Heart left ventricle (tissue), 16 donors: ENCODE results near the gene STRIP1. TPM values are rescaled to one million over a fixed set of nuclear protein-coding genes. Genes with fewer than 3 reads are reported as not detected.

Experiments used
- ATAC-seq, 4 donors: fragments of 200-7000 bp; cut with Tn5 transposase; one replicate each; pipeline ENCODE4 v1.9.1; 2020 to 2022; ENCODE audit warnings: moderate library complexity in 4 of 4, mild to moderate bottlenecking in 3 of 4, moderate number of reproducible peaks in 1 of 4
- DNase-seq, 5 donors: peaks; one replicate each; pipeline ENCODE4 v3.0.0-alpha.2; 2020
- H3K27ac ChIP-seq, 12 donors: fragments of 200-600 bp; sonication (generic) in 4 of 12; one replicate each; pipeline versions ENCODE4 v1.5.0 to v1.8.0; 2016 to 2022; ENCODE audit warnings: mild to moderate bottlenecking in 2 of 12
- H3K27me3 ChIP-seq, 9 donors: fragments of 200-600 bp; sonication (generic) in 2 of 9; one replicate each; pipeline versions ENCODE4 v1.5.1 to v1.8.0; 2016 to 2022; ENCODE audit warnings: mild to moderate bottlenecking in 3 of 9
- H3K36me3 ChIP-seq, 9 donors: fragments of 200-600 bp; sonication (generic) in 2 of 9; one replicate each; pipeline versions ENCODE4 v1.5.0 to v1.8.0; 2018 to 2022; ENCODE audit warnings: mild to moderate bottlenecking in 2 of 9
- H3K4me1 ChIP-seq, 12 donors: fragments of 200-600 bp; sonication (generic) in 4 of 12; one replicate each; pipeline versions ENCODE4 v1.5.0 to v1.8.0; 2016 to 2022; ENCODE audit warnings: mild to moderate bottlenecking in 3 of 12
- H3K4me3 ChIP-seq, 12 donors: fragments of 200-600 bp; sonication (generic) in 4 of 12; one replicate each; pipeline versions ENCODE4 v1.5.0 to v1.8.0; 2017 to 2022; ENCODE audit warnings: mild to moderate bottlenecking in 9 of 12, moderate library complexity in 4 of 12
- H3K9me3 ChIP-seq, 12 donors: fragments of 200-600 bp; sonication (generic) in 4 of 12; one replicate each; pipeline versions ENCODE4 v1.5.0 to v1.8.0; 2016 to 2022; ENCODE audit warnings: mild to moderate bottlenecking in 1 of 12
- POLR2A ChIP-seq, 2 donors: fragments of 450-650 bp; IDR thresholded peaks; one replicate each; pipeline ENCODE4 v1.6.1; 2017; ENCODE audit warnings: antibody characterized with exemption in 2 of 2, mild to moderate bottlenecking in 2 of 2, moderate library complexity in 2 of 2
- WGBS, 4 donors: extraction: QIAGEN DNeasy Blood & Tissue Kit in 2 of 4; methylation state at CpG; one replicate each; pipeline versions ENCODE4 v1.1.5 to v1.1.7; 2013 to 2018; 5-methylcytosine and 5-hydroxymethylcytosine counted together
- intact Hi-C, 10 donors: fragments of 100-400 bp; cut with DNase I; formaldehyde crosslinking; loops; one replicate each; pipeline versions ENCODE4 v1.11.1 to v1.14.2; 2022
- polyA plus RNA-seq, 2 donors: library from polyadenylated mRNA; stranded (reverse); fragments of 200-250 nt; gene quantifications; one replicate each; pipeline ENCODE4 v1.2.3, GENCODE V29; 2013
- total RNA-seq, 9 donors: library from RNA; depleted of rRNA in 2 of 9; stranded (reverse); fragments of >200 nt in 2 of 9; fragmentation: NEBNext Ultra II Directional in 3 of 9; extraction: Animal tissue kit (Norgen Biotek cat#: 25700) in 3 of 9; gene quantifications; one replicate each; pipeline versions ENCODE4 v1.1.0 to v1.2.4, GENCODE V29; 2016 to 2023
- TF ChIP-seq, protein P1 (sequence below), 12 donors: fragments of 200-600 bp; sonication (generic) in 4 of 12; IDR thresholded peaks; one replicate each; pipeline versions ENCODE4 v1.5.0 to v1.8.0; 2018 to 2022; ENCODE audit warnings: antibody characterized with exemption in 12 of 12, mild to moderate bottlenecking in 5 of 12
- donor health status: ischemic (EF 13 %, LVEDD 7.1; RV severe dilation, severe dysfunction).
- donor health status: healthy with polysubstance abuse.
- donor health status: DM: no; HTN: yes; CAD: no.
- donor health status: DM: no; HTN: no; CAD: no.
- donor health status: ischemic (EF 25% LVEDD 6.9; RV normal size, moderate dysfunction).
- donor health status: ischemic (EF 25% LVEDD 5.7; RV mildly dilated, moderate dysfunction).
- donor health status: healthy.
- donor health status: DM: yes; HTN: yes; CAD: no.
- donor health status: ischemic (EF 35%, LVEDD 5.7; RV mildly dilated, moderate dysfunction).
- donor health status: nonischemic (EF 11% LVEDD 7.7; RV severe dilation, severe dysfunction).
- donor health status: DM: yes; HTN: yes; CAD: no.
- donor health status: PGD.
- donor health status: ischemic (EF 29% LVEDD 5.4; RV normal size, mild dysfunction).
- donor health status: nonischemic (EF 23%, LVEDD 6.1; RV moderate dilation, normal function).

Gene STRIP1
- total and polyA plus RNA-seq, 11 donors = 7.8 to 22.8 (median 19.0) TPM

DNA sequence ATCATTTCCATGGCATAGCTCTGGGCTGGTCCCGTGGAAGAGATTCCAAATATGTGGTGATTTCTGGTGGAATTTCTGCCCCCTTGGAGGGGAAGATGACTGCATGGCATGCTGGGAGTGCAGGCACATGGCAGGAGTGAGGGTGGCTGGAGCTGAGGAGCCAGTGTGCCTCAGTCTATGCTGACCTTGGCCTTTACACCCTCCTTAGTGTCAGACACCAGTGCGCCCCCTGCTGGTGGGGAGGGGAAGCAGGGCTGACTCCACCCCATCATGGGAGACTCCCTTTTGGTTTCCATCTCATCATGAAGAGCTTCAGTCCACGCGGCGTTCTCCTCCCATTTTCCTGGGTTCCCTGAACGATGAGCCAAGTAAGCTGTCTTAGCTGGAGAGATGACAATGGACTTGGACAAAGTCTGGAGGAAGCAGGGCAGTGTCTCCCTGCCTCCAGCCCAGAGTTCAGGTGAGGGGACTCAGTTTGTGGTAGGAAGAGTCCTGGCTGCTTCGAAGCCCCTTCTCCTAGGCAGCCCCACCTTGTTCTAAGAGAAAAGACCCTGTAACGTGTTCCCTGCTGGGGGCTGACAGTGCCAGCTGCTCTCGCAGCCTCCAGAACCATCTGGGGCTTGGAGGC is 25.7 kb downstream of the STRIP1 start:
- no peak for TF ChIP-seq POLR2A (IDR thresholded peaks at IDR 0.05)
- TF ChIP-seq, protein P1, sequence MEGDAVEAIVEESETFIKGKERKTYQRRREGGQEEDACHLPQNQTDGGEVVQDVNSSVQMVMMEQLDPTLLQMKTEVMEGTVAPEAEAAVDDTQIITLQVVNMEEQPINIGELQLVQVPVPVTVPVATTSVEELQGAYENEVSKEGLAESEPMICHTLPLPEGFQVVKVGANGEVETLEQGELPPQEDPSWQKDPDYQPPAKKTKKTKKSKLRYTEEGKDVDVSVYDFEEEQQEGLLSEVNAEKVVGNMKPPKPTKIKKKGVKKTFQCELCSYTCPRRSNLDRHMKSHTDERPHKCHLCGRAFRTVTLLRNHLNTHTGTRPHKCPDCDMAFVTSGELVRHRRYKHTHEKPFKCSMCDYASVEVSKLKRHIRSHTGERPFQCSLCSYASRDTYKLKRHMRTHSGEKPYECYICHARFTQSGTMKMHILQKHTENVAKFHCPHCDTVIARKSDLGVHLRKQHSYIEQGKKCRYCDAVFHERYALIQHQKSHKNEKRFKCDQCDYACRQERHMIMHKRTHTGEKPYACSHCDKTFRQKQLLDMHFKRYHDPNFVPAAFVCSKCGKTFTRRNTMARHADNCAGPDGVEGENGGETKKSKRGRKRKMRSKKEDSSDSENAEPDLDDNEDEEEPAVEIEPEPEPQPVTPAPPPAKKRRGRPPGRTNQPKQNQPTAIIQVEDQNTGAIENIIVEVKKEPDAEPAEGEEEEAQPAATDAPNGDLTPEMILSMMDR (IDR thresholded peaks at IDR 0.05) = peak; percentile 42 to 82 (median 64)
- DNase-seq (peak in 2 of 5 donors; percentile 49 to 73), ATAC-seq (no peak)
- no peak overlapping the region for H3K27ac ChIP-seq
- no peak overlapping the region for H3K4me3 ChIP-seq
- 87 to 94% (median 90%) methylated on average over 8 to 9 of the region's 9 CpGs for WGBS, 4 donors
- intact Hi-C loops = no loop called here
- H3K9me3 ChIP-seq = no peaks in the 10 kb centered on the region
- peaks cover 0 to 46% (median 38%) of the 10 kb centered on the region in 9 donors for H3K36me3 ChIP-seq
- peaks cover 0 to 12% (median 0%) of the 10 kb centered on the region in 12 donors for H3K4me1 ChIP-seq
- H3K27me3 ChIP-seq = no peaks in the 10 kb centered on the region

DNA sequence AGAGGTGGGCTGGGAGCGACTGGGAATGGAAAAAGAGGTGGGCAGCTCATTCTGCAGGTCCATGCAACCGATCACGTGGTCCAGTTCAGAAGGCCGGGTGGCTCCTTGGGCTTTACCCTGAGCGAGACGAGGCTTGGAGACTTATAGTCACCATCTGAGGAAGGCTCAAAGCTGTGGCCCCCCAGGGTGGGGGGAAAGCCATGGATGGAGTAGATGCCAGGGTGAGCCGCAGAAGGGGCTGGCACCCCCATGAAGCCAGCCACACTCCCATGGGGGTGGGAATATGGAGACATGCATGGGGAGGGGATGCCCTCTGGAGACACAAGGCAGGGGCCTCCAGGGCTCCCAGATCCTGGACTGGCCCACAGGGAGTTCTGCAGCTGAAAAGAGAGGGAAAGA is 26.2 kb downstream of the STRIP1 start:
- Histone ChIP-seq H3K36me3 (peaks cover 0 to 41% (median 33%) of the 10 kb centered on the region in 9 donors), H3K4me3 (no peak overlapping the region), H3K9me3 (no peaks in the 10 kb centered on the region), H3K27ac (no peak overlapping the region), H3K4me1 (peaks cover 0 to 12% (median 0%) of the 10 kb centered on the region in 12 donors), H3K27me3 (no peaks in the 10 kb centered on the region)
- 95 to 97% (median 96%) methylated on average over 7 of the region's 7 CpGs for WGBS, 4 donors
- DNase-seq (no peak), ATAC-seq (no peak)
- intact Hi-C loops = no loop called here
- TF ChIP-seq, protein P1 (IDR thresholded peaks at IDR 0.05) = no peak
- TF ChIP-seq POLR2A (IDR thresholded peaks at IDR 0.05) = no peak

DNA sequence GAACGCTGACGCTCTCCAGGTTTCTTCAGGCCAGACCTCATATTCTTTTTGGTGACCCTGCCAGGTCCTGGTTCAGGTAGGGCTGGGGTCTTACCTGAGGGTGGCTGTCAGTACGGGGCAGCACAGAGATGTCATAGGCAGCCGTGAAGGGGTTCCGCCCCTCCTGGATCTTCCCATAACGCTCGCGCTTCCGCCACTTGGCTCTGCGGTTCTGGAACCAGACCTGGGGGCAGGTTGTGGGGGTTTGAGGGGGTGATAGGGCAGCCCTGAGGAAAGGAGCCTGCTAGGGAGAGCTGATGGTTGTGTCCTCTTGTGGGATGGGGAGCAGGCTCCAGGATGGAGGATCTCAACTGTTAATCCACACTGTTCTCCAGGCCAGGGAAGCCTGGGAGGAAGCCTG is 26.9 kb downstream of the STRIP1 start:
- H3K4me3 ChIP-seq = no peak overlapping the region
- H3K4me1 ChIP-seq = peaks cover 0 to 12% (median 0%) of the 10 kb centered on the region in 12 donors
- peaks cover 0 to 34% (median 26%) of the 10 kb centered on the region in 9 donors for H3K36me3 ChIP-seq
- H3K27ac ChIP-seq = no peak overlapping the region
- H3K9me3 ChIP-seq = no peaks in the 10 kb centered on the region
- WGBS, 4 donors = 89 to 97% (median 94%) methylated on average over 3 to 10 of the region's 10 CpGs
- H3K27me3 ChIP-seq = no peaks in the 10 kb centered on the region
- ATAC-seq (no peak), DNase-seq (no peak)
- intact Hi-C loops = no loop called here
- TF ChIP-seq, protein P1 (IDR thresholded peaks at IDR 0.05) = no peak
- TF ChIP-seq POLR2A (IDR thresholded peaks at IDR 0.05) = no peak

DNA sequence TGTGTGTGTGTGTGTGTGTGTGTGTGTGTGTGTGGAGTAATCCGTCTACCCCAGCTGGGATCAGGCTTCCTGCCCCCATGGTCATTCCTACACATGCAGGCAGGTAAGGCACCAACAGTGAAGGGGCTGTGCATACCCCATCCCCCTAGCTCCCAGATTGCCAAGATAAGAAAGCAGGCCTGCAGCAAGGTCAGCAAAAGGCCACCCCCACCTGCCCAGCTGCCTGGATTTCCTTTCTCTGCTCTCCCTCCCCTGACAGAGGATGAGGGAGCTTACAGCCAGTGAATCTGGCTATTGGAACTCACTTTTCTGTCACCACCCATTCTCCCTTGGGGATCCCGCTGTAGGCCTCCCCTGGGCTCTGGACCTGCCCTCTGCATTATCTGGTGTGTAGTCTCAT is 28.2 kb downstream of the STRIP1 start:
- H3K36me3 ChIP-seq = peaks cover 0 to 22% (median 13%) of the 10 kb centered on the region in 9 donors
- H3K9me3 ChIP-seq = no peaks in the 10 kb centered on the region
- no peak for DNase-seq
- no peak overlapping the region for H3K4me3 ChIP-seq
- TF ChIP-seq, protein P1 (IDR thresholded peaks at IDR 0.05) = no peak
- no peak for TF ChIP-seq POLR2A (IDR thresholded peaks at IDR 0.05)
- H3K27ac ChIP-seq = no peak overlapping the region
- intact Hi-C loops = no loop called here
- 70 to 90% (median 82%) methylated on average over 2 of the region's 2 CpGs for WGBS, 4 donors
- no peak for ATAC-seq
- peaks cover 3 to 11% (median 9%) of the 10 kb centered on the region in 9 donors for H3K27me3 ChIP-seq
- H3K4me1 ChIP-seq = peaks cover 0 to 12% (median 0%) of the 10 kb centered on the region in 12 donors
